Cardiac muscle cell (in vitro differentiated cells and primary cell): ENCODE measurements around the gene COL5A2. TPM values are rescaled to one million over a fixed set of nuclear protein-coding genes. Genes with fewer than 3 reads are reported as not detected.
A peak's percentile ranks its signal among the peaks of the same experiment; 100 is the strongest.

Experiments used
- DNase-seq, 2 donors: peaks; one replicate each; pipeline versions ENCODE4 v3.0.0 to v3.0.0-alpha.2; 2010 to 2017; ENCODE audit warnings: low read depth in 1 of 2, low spot score in 1 of 2
- H3K27ac ChIP-seq: fragments of 200-600 bp; sonication (generic); 2 replicates; pipeline ENCODE4 v1.5.1; 2016
- H3K27me3 ChIP-seq: fragments of 200-600 bp; sonication (generic); 2 replicates; pipeline ENCODE4 v1.6.0; 2016; ENCODE audit warnings: control low read depth
- H3K36me3 ChIP-seq: fragments of 200-600 bp; sonication (generic); 2 replicates; pipeline ENCODE4 v1.5.1; 2016; ENCODE audit warnings: control low read depth
- H3K4me1 ChIP-seq: fragments of 200-600 bp; sonication (generic); 2 replicates; pipeline ENCODE4 v1.8.1; 2017; ENCODE audit warnings: low read depth, mild to moderate bottlenecking, mixed run types
- H3K4me3 ChIP-seq: fragments of 200-600 bp; sonication (generic); 2 replicates; pipeline ENCODE4 v1.5.1; 2016; ENCODE audit warnings: mild to moderate bottlenecking
- H3K9me3 ChIP-seq: fragments of 200-600 bp; sonication (generic); 2 replicates; pipeline ENCODE4 v1.5.1; 2017; ENCODE audit warnings: low read depth, mild to moderate bottlenecking, control low read depth
- polyA plus RNA-seq: library from polyadenylated mRNA; unstranded; fragments of >200 nt; fragmentation: Nextera tagmentation; extraction: Ambion mirVana; gene quantifications from 2 replicates; pipeline ENCODE4 v1.2.1, GENCODE V29; 2016
- total RNA-seq: library from RNA; depleted of rRNA; stranded (reverse); fragments of >200 nt; gene quantifications from 2 replicates; pipeline ENCODE4 v1.2.3, GENCODE V29; 2016
- TF ChIP-seq, protein P1 (sequence below): IDR thresholded peaks from 2 replicates; pipeline ENCODE4 v1.5.1; 2012; ENCODE audit warnings: low read depth, mild to moderate bottlenecking, low read length

COL5A2 gene
- total and polyA plus RNA-seq, 2 experiments from 2014 or later, result 15.0 to 59.8 TPM

DNA sequence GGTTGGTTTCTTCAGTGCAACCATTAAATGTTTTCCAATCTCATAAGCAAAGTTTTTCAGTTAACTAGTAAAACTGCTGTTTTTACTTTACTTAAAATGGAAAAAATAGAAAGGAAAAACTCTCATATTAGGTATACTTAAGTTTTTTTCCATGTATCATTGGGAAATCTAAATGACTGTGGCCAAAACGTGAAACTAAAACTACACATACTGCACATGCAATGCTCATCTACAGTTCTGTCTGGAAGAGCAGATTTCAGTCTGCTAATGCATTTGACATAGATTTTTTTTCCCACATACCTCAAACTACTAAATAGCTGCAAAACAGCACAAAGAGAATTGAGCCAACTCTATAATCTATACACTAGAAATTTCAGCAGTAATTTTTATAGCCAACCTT lies 62.6 kb downstream of the COL5A2 start:
- TF ChIP-seq, protein P1, sequence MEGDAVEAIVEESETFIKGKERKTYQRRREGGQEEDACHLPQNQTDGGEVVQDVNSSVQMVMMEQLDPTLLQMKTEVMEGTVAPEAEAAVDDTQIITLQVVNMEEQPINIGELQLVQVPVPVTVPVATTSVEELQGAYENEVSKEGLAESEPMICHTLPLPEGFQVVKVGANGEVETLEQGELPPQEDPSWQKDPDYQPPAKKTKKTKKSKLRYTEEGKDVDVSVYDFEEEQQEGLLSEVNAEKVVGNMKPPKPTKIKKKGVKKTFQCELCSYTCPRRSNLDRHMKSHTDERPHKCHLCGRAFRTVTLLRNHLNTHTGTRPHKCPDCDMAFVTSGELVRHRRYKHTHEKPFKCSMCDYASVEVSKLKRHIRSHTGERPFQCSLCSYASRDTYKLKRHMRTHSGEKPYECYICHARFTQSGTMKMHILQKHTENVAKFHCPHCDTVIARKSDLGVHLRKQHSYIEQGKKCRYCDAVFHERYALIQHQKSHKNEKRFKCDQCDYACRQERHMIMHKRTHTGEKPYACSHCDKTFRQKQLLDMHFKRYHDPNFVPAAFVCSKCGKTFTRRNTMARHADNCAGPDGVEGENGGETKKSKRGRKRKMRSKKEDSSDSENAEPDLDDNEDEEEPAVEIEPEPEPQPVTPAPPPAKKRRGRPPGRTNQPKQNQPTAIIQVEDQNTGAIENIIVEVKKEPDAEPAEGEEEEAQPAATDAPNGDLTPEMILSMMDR, result no peak
- peak in 1 of 2 donors; percentile 45 for DNase-seq
- Histone ChIP-seq H3K4me3 (no peak overlapping the region), H3K9me3 (no peaks in the 10 kb centered on the region), H3K36me3 (no peaks in the 10 kb centered on the region), H3K27ac (no peak overlapping the region), H3K4me1 (no peaks in the 10 kb centered on the region), H3K27me3 (no peaks in the 10 kb centered on the region)

DNA sequence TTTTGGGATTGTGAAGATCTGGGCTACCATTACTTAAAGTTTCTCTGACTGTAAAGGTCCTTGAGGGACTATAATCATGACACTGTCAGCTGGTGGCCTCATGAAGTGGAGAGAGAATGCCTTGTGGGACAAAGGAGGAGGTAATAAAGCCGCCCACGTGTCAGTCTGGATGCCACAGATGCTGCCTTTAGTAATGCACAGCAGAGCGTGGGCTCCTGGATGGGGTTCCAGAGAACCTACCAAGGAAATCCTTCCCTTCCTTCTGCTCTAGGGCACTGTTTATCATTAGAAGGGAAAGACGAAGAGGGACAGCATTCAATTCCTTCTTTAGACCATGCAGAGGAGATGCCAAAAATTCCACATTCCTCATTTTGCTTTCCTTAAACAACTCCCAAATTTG lies 63.5 kb downstream of the COL5A2 start:
- TF ChIP-seq, protein P1, result no peak
- no peak for DNase-seq
- H3K36me3 ChIP-seq, result no peaks in the 10 kb centered on the region
- H3K27me3 ChIP-seq, result no peaks in the 10 kb centered on the region
- H3K27ac ChIP-seq, result no peak overlapping the region
- H3K9me3 ChIP-seq, result no peaks in the 10 kb centered on the region
- H3K4me3 ChIP-seq, result no peak overlapping the region
- H3K4me1 ChIP-seq, result no peaks in the 10 kb centered on the region

DNA sequence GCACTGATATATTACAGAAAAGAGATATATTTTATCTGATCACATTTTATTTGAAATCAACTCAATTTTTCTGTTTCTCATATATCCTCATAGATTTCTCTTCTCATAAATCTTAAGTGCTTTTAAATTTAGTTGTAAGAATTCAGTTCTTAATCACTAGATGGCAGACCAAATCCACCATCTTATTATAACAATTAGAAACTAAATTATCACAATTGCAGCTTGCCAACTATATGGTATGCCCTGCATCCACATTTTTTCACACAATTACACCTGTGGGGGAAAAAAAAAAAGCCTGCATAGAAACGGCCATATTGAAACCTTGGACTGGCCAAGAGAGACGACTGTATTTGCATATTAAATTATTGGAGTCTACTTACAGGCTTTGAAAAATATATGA lies 64.4 kb downstream of the COL5A2 start:
- Histone ChIP-seq H3K27ac (no peak overlapping the region), H3K4me1 (no peaks in the 10 kb centered on the region), H3K9me3 (no peaks in the 10 kb centered on the region), H3K4me3 (no peak overlapping the region), H3K36me3 (no peaks in the 10 kb centered on the region), H3K27me3 (no peaks in the 10 kb centered on the region)
- DNase-seq, result peak in 1 of 2 donors; percentile 62
- TF ChIP-seq, protein P1, result peak; percentile 16

DNA sequence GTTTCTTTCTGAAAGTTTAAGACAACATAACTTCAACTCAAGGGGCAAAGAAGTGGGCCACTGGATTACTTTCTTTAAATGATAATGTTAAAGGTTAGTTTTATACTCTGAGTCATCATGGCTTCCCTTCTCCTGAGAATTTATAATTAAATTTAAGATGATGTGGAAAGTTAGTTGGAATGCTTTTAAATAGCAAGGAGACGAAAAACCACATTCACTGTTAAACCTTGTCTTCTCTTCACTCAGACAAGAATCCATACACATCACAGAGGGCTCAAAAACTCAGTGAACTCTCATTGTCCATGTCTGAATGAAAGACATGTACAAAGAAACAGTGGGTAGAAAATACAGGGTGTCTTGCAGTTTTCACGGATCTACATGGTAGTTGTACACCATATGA lies 65.6 kb downstream of the COL5A2 start:
- Histone ChIP-seq H3K4me3 (no peak overlapping the region), H3K36me3 (no peaks in the 10 kb centered on the region)

DNA sequence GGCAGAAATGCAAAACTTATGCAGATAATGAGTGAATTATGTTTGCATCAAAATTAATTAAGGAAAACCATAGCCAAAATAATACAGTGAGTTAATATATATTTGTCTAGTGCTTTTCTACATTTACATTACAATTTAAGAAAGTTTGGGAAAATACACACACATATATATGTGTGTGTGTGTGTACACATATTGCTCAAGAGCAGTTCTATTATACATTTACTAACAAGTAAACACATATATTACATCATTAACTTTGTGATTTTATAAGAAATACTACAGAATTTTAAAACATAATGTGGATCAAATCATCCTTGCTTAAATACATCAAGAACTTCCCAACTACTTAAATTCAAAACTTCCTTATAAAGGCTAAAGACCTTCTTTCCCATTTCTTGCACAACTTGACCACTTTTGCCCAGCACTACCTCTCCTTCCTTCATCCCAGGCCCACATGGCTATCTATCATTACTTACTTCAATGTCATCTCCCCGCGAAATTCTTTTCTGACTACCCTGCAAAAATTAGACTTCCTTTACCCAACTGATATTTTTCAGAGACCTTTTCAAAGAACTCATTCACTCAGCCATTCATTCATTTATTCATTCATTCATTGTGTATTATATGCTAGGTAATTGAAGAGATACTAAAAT lies 68.4 kb downstream of the COL5A2 start:
- no peak overlapping the region for H3K27ac ChIP-seq
- no peak for DNase-seq
- TF ChIP-seq, protein P1, result no peak

More for the DNA sequence above, 65.6 kb downstream of the COL5A2 start:
- no peak overlapping the region for H3K27ac ChIP-seq
- DNase-seq, result no peak
- H3K27me3 ChIP-seq, result no peaks in the 10 kb centered on the region
- H3K9me3 ChIP-seq, result no peaks in the 10 kb centered on the region
- TF ChIP-seq, protein P1, result no peak
- H3K4me1 ChIP-seq, result no peaks in the 10 kb centered on the region

More for the DNA sequence above, 68.4 kb downstream of the COL5A2 start:
- Histone ChIP-seq H3K27me3 (no peaks in the 10 kb centered on the region), H3K4me3 (no peak overlapping the region), H3K9me3 (no peaks in the 10 kb centered on the region), H3K36me3 (no peaks in the 10 kb centered on the region), H3K4me1 (no peaks in the 10 kb centered on the region)
